B cell (primary cell): ENCODE results near the gene PHF21A. TPM values are rescaled to one million over a fixed set of nuclear protein-coding genes. Genes with fewer than 3 reads are reported as not detected.
A peak's percentile ranks its signal among the peaks of the same experiment; 100 is the strongest.

ENCODE experiments used
- ATAC-seq: fragments of 200-7000 bp; cut with Tn5 transposase; one replicate; pipeline ENCODE4 v1.10.0; 2021; ENCODE audit warnings: low read depth, mild to moderate bottlenecking, moderate number of reproducible peaks, moderate library complexity
- CTCF ChIA-PET: fragments of 350-600 bp; sonication (Branson Sonifier 250); formaldehyde crosslinking; loops from one replicate; lab custom pipeline; 2021; ENCODE audit warnings: antibody characterized with exemption, inconsistent platforms; lab: Charles Lee
- POLR2A ChIA-PET: fragments of 350-600 bp; sonication (Branson Sonifier 250); formaldehyde crosslinking; loops from one replicate; lab custom pipeline; 2021; ENCODE audit warnings: antibody characterized with exemption; lab: Charles Lee
- DNase-seq: peaks from one replicate; pipeline ENCODE4 v3.0.0; 2013
- H2AFZ ChIP-seq: 2 replicates; pipeline ENCODE4 v1.6.1; 2012; ENCODE audit warnings: mild to moderate bottlenecking, low read depth, low read length; ENCODE audit not compliant: insufficient read depth, poor library complexity, severe bottlenecking
- H3K27ac ChIP-seq, 2 donors: 1 replicate in 1 of 2; 2 replicates in 1 of 2; pipeline ENCODE4 v1.5.1; 2012 to 2013; ENCODE audit warnings: low read length in 2 of 2, mild to moderate bottlenecking in 2 of 2, moderate library complexity in 1 of 2
- H3K27me3 ChIP-seq, 4 experiments: fragments of 200-600 bp in 1 of 4; sonication (generic) in 1 of 4; replicated peaks in 1 of 4; 1 replicate in 2 of 4; 2 replicates in 2 of 4; pipeline versions ENCODE4 v1.6.1 to v1.7.0; 2013 to 2016; ENCODE audit warnings: low read length in 3 of 4, mild to moderate bottlenecking in 2 of 4, mixed read lengths in 1 of 4, moderate library complexity in 1 of 4; ENCODE audit not compliant: insufficient read depth in 4 of 4, control insufficient read depth in 3 of 4; ENCODE audit errors: control extremely low read depth in 1 of 4
- H3K36me3 ChIP-seq, 2 experiments: replicated peaks in 1 of 2; 1 replicate in 1 of 2; 2 replicates in 1 of 2; pipeline versions ENCODE4 v1.6.1 to v1.7.1; 2013; ENCODE audit warnings: low read length in 1 of 2; ENCODE audit not compliant: insufficient read depth in 2 of 2, control insufficient read depth in 1 of 2; ENCODE audit errors: control extremely low read depth in 1 of 2, extremely low read depth in 1 of 2
- H3K4me1 ChIP-seq, 2 donors: fragments of 200-600 bp in 1 of 2; sonication (generic) in 1 of 2; 1 replicate in 1 of 2; 2 replicates in 1 of 2; pipeline versions ENCODE4 v1.5.1 to v1.6.1; 2013 to 2017; ENCODE audit warnings: low read length in 2 of 2; ENCODE audit not compliant: control insufficient read depth in 2 of 2, insufficient read depth in 2 of 2
- H3K4me2 ChIP-seq: replicated peaks from 2 replicates; pipeline ENCODE3; 2012; ENCODE audit warnings: mild to moderate bottlenecking, low read depth, low read length; ENCODE audit not compliant: poor library complexity, severe bottlenecking
- H3K4me3 ChIP-seq, 5 experiments: fragments of 200-600 bp in 1 of 5; sonication (generic) in 1 of 5; 1 replicate in 3 of 5; 2 replicates in 2 of 5; pipeline versions ENCODE4 v1.5.1 to v1.7.0; 2011 to 2016; ENCODE audit warnings: low read length in 4 of 5, mild to moderate bottlenecking in 4 of 5, low read depth in 2 of 5, control low read depth in 1 of 5, moderate library complexity in 1 of 5; ENCODE audit not compliant: insufficient read depth in 1 of 5; ENCODE audit errors: control extremely low read depth in 1 of 5, extremely low read depth in 1 of 5
- H3K79me2 ChIP-seq: fragments of 200-600 bp; sonication (generic); one replicate; pipeline ENCODE4 v1.6.0; 2016; ENCODE audit warnings: low read length; ENCODE audit not compliant: control insufficient read depth, insufficient read depth
- H3K9ac ChIP-seq: fragments of 200-600 bp; sonication (generic); 2 replicates; pipeline ENCODE4 v1.6.1; 2017; ENCODE audit warnings: mild to moderate bottlenecking, low read length, moderate library complexity
- H3K9me3 ChIP-seq, 3 donors: one replicate each; pipeline versions ENCODE4 v1.6.1 to v1.7.1; 2013; ENCODE audit warnings: low read length in 2 of 3; ENCODE audit not compliant: control insufficient read depth in 2 of 3, insufficient read depth in 1 of 3; ENCODE audit errors: control extremely low read depth in 1 of 3
- H4K20me1 ChIP-seq: 2 replicates; pipeline ENCODE4 v1.6.0; 2012; ENCODE audit warnings: mild to moderate bottlenecking, low read length; ENCODE audit not compliant: insufficient read depth, control insufficient read depth, poor library complexity, severe bottlenecking
- H3K27ac Mint-ChIP-seq: one replicate; pipeline ENCODE4 v1.8.0; 2021; ENCODE audit warnings: mixed read lengths
- H3K27me3 Mint-ChIP-seq: one replicate; pipeline ENCODE4 v1.8.0; 2021; ENCODE audit warnings: mixed read lengths
- H3K4me1 Mint-ChIP-seq: one replicate; pipeline ENCODE4 v1.8.0; 2021; ENCODE audit warnings: mixed read lengths
- H3K4me3 Mint-ChIP-seq: one replicate; pipeline ENCODE4 v1.8.0; 2021; ENCODE audit warnings: mixed read lengths
- H3K9me3 Mint-ChIP-seq: one replicate; pipeline ENCODE4 v1.8.0; 2022; ENCODE audit warnings: mixed read lengths; ENCODE audit not compliant: insufficient read depth
- CTCF ChIP-seq: fragments of 200-600 bp; IDR thresholded peaks from one replicate; pipeline ENCODE4 v1.8.0; 2022; ENCODE audit warnings: antibody characterized with exemption, mild to moderate bottlenecking
- EZH2 ChIP-seq: IDR thresholded peaks from 2 replicates; pipeline ENCODE4 v1.6.1; 2012; ENCODE audit warnings: borderline replicate concordance, low read depth, mild to moderate bottlenecking, moderate library complexity, low read length; ENCODE audit not compliant: insufficient read depth, poor library complexity, severe bottlenecking
- whole genome bisulfite sequencing: methylation state at CpG from one replicate; pipeline ENCODE4 v1.1.5; 2013; ENCODE audit warnings: missing lambda C conversion rate; ENCODE audit not compliant: insufficient coverage; 5-methylcytosine and 5-hydroxymethylcytosine counted together
- intact Hi-C: fragments of 100-400 bp; cut with micrococcal nuclease; formaldehyde crosslinking; loops from one replicate; pipeline ENCODE4 v1.10.0; 2022
- polyA plus RNA-seq: library from polyadenylated mRNA; depleted of rRNA; stranded (reverse); fragments of >200 nt; gene quantifications from 2 replicates; pipeline ENCODE4 v1.2.3, GENCODE V29; 2012
- total RNA-seq, 2 donors: library from RNA; stranded (reverse); fragments of 120-200 nt in 1 of 2; gene quantifications; 1 replicate in 1 of 2; 2 replicates in 1 of 2; pipeline versions ENCODE4 v1.2.3 to v1.2.4, GENCODE V29; 2013 to 2022

The PHF21A gene
- total and polyA plus RNA-seq, 2 donors (not counting 1 experiment from before 2014, with no cell fraction given) = 41.9 to 103 TPM

- Histone ChIP-seq H3K27ac (peak overlapping the region in 1 of 2 donors; percentile 92), H3K9ac (no peak overlapping the region), H3K79me2 (peaks cover 96% of the 10 kb centered on the region), H3K9me3 (no peaks in the 10 kb centered on the region), H3K27me3 (no peaks in the 10 kb centered on the region), H2AFZ (no peak overlapping the region), H3K36me3 (peaks cover 0 to 43% of the 10 kb centered on the region in 2 experiments), H3K4me3 (no peak overlapping the region), H3K4me1 (peaks cover 60 to 84% of the 10 kb centered on the region in 2 donors), H3K4me2 (no peak overlapping the region), H4K20me1 (peaks cover 35% of the 10 kb centered on the region)
- intact Hi-C loops = no loop called here
- TF ChIP-seq EZH2 = no peak
- no peak for TF ChIP-seq CTCF
- H3K4me3 Mint-ChIP-seq = no peak overlapping the region
- DNase-seq (peak; percentile 12), ATAC-seq (no peak)
- 99% methylated on average over 9 of the region's 12 CpGs for WGBS
- peaks cover 77% of the 10 kb centered on the region for H3K4me1 Mint-ChIP-seq
- no peaks in the 10 kb centered on the region for H3K27me3 Mint-ChIP-seq
- H3K9me3 Mint-ChIP-seq = no peaks in the 10 kb centered on the region
- POLR2A ChIA-PET = interaction anchor here (2.4 kb wide), 1 partner anchor 8 kb away, joined by 10 read pairs; the partner anchor contains the start of gene PEX16
- CTCF ChIA-PET = interaction anchor here (2.0 to 2.4 kb wide), 2 partner anchors 38 to 80 kb away, joined by 7 to 10 read pairs; no protein-coding TSS in a partner anchor
- H3K27ac Mint-ChIP-seq = peak overlapping the region; percentile 90
Measured at GRCh38 chr11:45926001-45926401, 195.3 kb downstream of the PHF21A start.

GRCh38 chr11:45925550-45925949 is 195.7 kb downstream of the PHF21A start:
- no peak overlapping the region for H3K4me3 Mint-ChIP-seq

More at GRCh38 chr11:45925550-45925949, 195.7 kb downstream of the PHF21A start:
- peaks cover 33% of the 10 kb centered on the region for H4K20me1 ChIP-seq
- peak overlapping the region in 1 of 2 donors; percentile 92 for H3K27ac ChIP-seq
- no peaks in the 10 kb centered on the region for H3K27me3 Mint-ChIP-seq
- no peak overlapping the region for H2AFZ ChIP-seq
- POLR2A ChIA-PET = interaction anchor here (2.4 to 9.1 kb wide), 2 partner anchors 7 to 9 kb away, joined by 10 to 162 read pairs; partner anchors contain the start of gene PEX16
- H3K9me3 ChIP-seq = no peaks in the 10 kb centered on the region
- no peak overlapping the region for H3K4me3 ChIP-seq
- intact Hi-C loops = no loop called here
- WGBS = no CpG with 5 or more reads among the region's 3 CpGs
- peaks cover 0 to 43% of the 10 kb centered on the region in 2 experiments for H3K36me3 ChIP-seq
- no peak for DNase-seq
- ATAC-seq = no peak
- peaks cover 65 to 84% of the 10 kb centered on the region in 2 donors for H3K4me1 ChIP-seq
- CTCF ChIA-PET = interaction anchor here (2.4 to 9.6 kb wide), 2 partner anchors 9 to 81 kb away, joined by 7 to 98 read pairs; no protein-coding TSS in a partner anchor
- H3K27me3 ChIP-seq = no peaks in the 10 kb centered on the region
- no peaks in the 10 kb centered on the region for H3K9me3 Mint-ChIP-seq
- H3K27ac Mint-ChIP-seq = peak overlapping the region; percentile 94
- H3K79me2 ChIP-seq = peaks cover 91% of the 10 kb centered on the region
- no peak overlapping the region for H3K9ac ChIP-seq
- H3K4me1 Mint-ChIP-seq = peaks cover 77% of the 10 kb centered on the region
- H3K4me2 ChIP-seq = no peak overlapping the region
- TF ChIP-seq EZH2 (no peak), CTCF (no peak)
